ENCODE measurements around the gene SPINT4. TPM values are rescaled to one million over a fixed set of nuclear protein-coding genes. Genes with fewer than 3 reads are reported as not detected.
"Not testable (repeated sequence)": the region's sequence is repeated elsewhere in the genome, so short reads cannot be mapped to it uniquely, and the experiment has no call there.

The SPINT4 gene
- total RNA-seq, 4 donors from 2014 or later: not detected

GRCh38 chr20:45701104-45701503, 21.0 kb upstream of the SPINT4 start:
- 82 to 85% methylated on average over 4 of the region's 4 CpGs for WGBS, 2 donors
- TF ChIP-seq EP300 (IDR thresholded peaks at IDR 0.05): no peak

GRCh38 chr20:45701873-45702272, 20.3 kb upstream of the SPINT4 start, which contains the start of gene WFDC13:
Gene WFDC13 (plus strand): TSS chr20:45702038. CDS start chr20:45702124, 86 bp downstream.
- 63 to 67% methylated on average over 4 of the region's 4 CpGs for WGBS, 2 donors
- TF ChIP-seq EP300 (IDR thresholded peaks at IDR 0.05) (no peak), CTCF (IDR thresholded peaks at IDR 0.05) (no peak), POLR2A (IDR thresholded peaks at IDR 0.05) (no peak)
- no peak within 1 kb of the TSS for H3K4me3 ChIP-seq
- DNase-seq (ENCODE audit: low spot score in 2 of 2): no peak
- no peaks in the 10 kb centered on the region for H3K27me3 ChIP-seq
- H3K4me1 ChIP-seq: no peaks in the 10 kb centered on the region
- H3K36me3 ChIP-seq: no peaks in the 10 kb centered on the region
- no peak within 1 kb of the TSS for H3K27ac ChIP-seq
- no peaks in the 10 kb centered on the region for H3K9me3 ChIP-seq

More at GRCh38 chr20:45701104-45701503, 21.0 kb upstream of the SPINT4 start:
- H3K27me3 ChIP-seq: no peaks in the 10 kb centered on the region
- no peak for DNase-seq (ENCODE audit: low spot score in 2 of 2)
- no peaks in the 10 kb centered on the region for H3K36me3 ChIP-seq
- no peaks in the 10 kb centered on the region for H3K9me3 ChIP-seq
- no peak overlapping the region for H3K27ac ChIP-seq
- no peak overlapping the region for H3K4me3 ChIP-seq
- no peaks in the 10 kb centered on the region for H3K4me1 ChIP-seq

GRCh38 chr20:45704969-45705637, 17.0 kb upstream of the SPINT4 start, which contains the start of gene WFDC10B:
Gene WFDC10B (minus strand): TSS chr20:45705019. CDS start chr20:45685992, 19,027 bp downstream.
- H3K9me3 ChIP-seq: no peaks in the 10 kb centered on the region
- H3K4me3 ChIP-seq: no peak within 1 kb of the TSS
- no peaks in the 10 kb centered on the region for H3K27me3 ChIP-seq
- H3K27ac ChIP-seq: no peak within 1 kb of the TSS
- no peaks in the 10 kb centered on the region for H3K4me1 ChIP-seq
- H3K36me3 ChIP-seq: no peaks in the 10 kb centered on the region
- DNase-seq (ENCODE audit: low spot score in 2 of 2): no peak
- WGBS, 2 donors: 58 to 71% methylated on average over 1 of the region's 1 CpG
- TF ChIP-seq CTCF (IDR thresholded peaks at IDR 0.05) (no peak), EP300 (IDR thresholded peaks at IDR 0.05) (no peak), POLR2A (IDR thresholded peaks at IDR 0.05) (no peak)

- H3K27ac ChIP-seq; H3K27me3 ChIP-seq; H3K36me3 ChIP-seq; H3K4me1 ChIP-seq; DNase-seq (ENCODE audit: low spot score in 2 of 2); H3K4me3 ChIP-seq: not testable (repeated sequence)
- peaks cover 0 to 12% (median 0%) of the 10 kb centered on the region in 4 donors for H3K9me3 ChIP-seq
These were observed 5.9 kb upstream of the SPINT4 start for GRCh38 chr20:45716141-45716688.

GRCh38 chr20:45725134-45725533, 3.0 kb downstream of the SPINT4 start:
- TF ChIP-seq POLR2A (IDR thresholded peaks at IDR 0.05) (no peak), CTCF (IDR thresholded peaks at IDR 0.05) (no peak), EP300 (IDR thresholded peaks at IDR 0.05) (no peak)
- H3K27ac ChIP-seq: no peak overlapping the region
- peaks cover 0 to 10% (median 0%) of the 10 kb centered on the region in 4 donors for H3K9me3 ChIP-seq
- H3K4me1 ChIP-seq: no peaks in the 10 kb centered on the region
- no peak overlapping the region for H3K4me3 ChIP-seq
- no peak for DNase-seq (ENCODE audit: low spot score in 2 of 2)
- H3K27me3 ChIP-seq: no peaks in the 10 kb centered on the region
- no peaks in the 10 kb centered on the region for H3K36me3 ChIP-seq

- Histone ChIP-seq H3K36me3 (no peaks in the 10 kb centered on the region), H3K9me3 (peaks cover 0 to 21% (median under 1%) of the 10 kb centered on the region in 4 donors), H3K27me3 (no peaks in the 10 kb centered on the region), H3K4me1 (no peaks in the 10 kb centered on the region), H3K27ac (no peak overlapping the region), H3K4me3 (no peak overlapping the region)
- DNase-seq (ENCODE audit: low spot score in 2 of 2): no peak
- 48 to 55% methylated on average over 2 of the region's 2 CpGs for WGBS, 2 donors
- TF ChIP-seq CTCF (IDR thresholded peaks at IDR 0.05) (no peak), EP300 (IDR thresholded peaks at IDR 0.05) (no peak), POLR2A (IDR thresholded peaks at IDR 0.05) (no peak)
These were observed 4.9 kb downstream of the SPINT4 start for GRCh38 chr20:45727044-45727443.

Measured in tibial nerve (tissue), 4 donors.